Measurements from ENCODE around the gene ZSCAN10. TPM values are rescaled to one million over a fixed set of nuclear protein-coding genes. Genes with fewer than 3 reads are reported as not detected.

The ZSCAN10 gene
- total and polyA plus RNA-seq, 2 donors (not counting 3 experiments of a cell fraction or from before 2014, with no cell fraction given): not detected

GRCh38 chr16:3051494-3051893 lies 47.6 kb downstream of the ZSCAN10 start:
- H3K9me1 ChIP-seq (replicated peaks; ENCODE audit: control insufficient read depth, extremely low read depth, insufficient read depth, low read length): no peaks in the 10 kb centered on the region
- FAIRE-seq: no peak
- H3K9ac ChIP-seq (replicated peaks; ENCODE audit: extremely low read depth, insufficient read depth, low read length): no peak overlapping the region
- dilution Hi-C loops (cut with MboI; ENCODE audit: extremely low pct_ligation_motif_present, low sequenced_read_pairs) (no loop called here), intact Hi-C loops (cut with micrococcal nuclease) (no loop called here)
- BruUV-seq (replicated peaks): no TSS peak
- DNase-seq (ENCODE audit: low read depth, low spot score): no peak
- no peaks in the 10 kb centered on the region for H4K20me1 ChIP-seq (replicated peaks; ENCODE audit: control insufficient read depth, extremely low read depth, insufficient read depth, low read length)
- H3K79me2 ChIP-seq (ENCODE audit: control insufficient read depth, insufficient read depth, low read length): no peaks in the 10 kb centered on the region
- H3K36me3 ChIP-seq (ENCODE audit: control insufficient read depth in 2 of 2, extremely low read depth in 1 of 2, insufficient read depth in 2 of 2, low read length in 2 of 2): no peaks in the 10 kb centered on the region
- no peak overlapping the region for H3K4me2 ChIP-seq (ENCODE audit: insufficient read depth, low read length)
- POLR2A ChIA-PET: no interaction called here
- H3K4me1 ChIP-seq (ENCODE audit: control insufficient read depth, extremely low read depth, insufficient read depth, low read length): no peaks in the 10 kb centered on the region
- H3K4me3 ChIP-seq (replicated peaks in 1 of 3; ENCODE audit: insufficient read depth in 1 of 3, low read depth in 1 of 3, low read length in 3 of 3): no peak overlapping the region
- CTCF ChIA-PET: interaction anchor here (1.2 to 14.7 kb wide), 2 partner anchors 20 to 78 kb away, joined by 3 to 200 read pairs; no protein-coding TSS in a partner anchor
- H2AFZ ChIP-seq (ENCODE audit: low read depth, low read length): no peak overlapping the region
- no peaks in the 10 kb centered on the region for H3K9me3 ChIP-seq (replicated peaks; ENCODE audit: control insufficient read depth, insufficient read depth, low read length)
- H3K27ac ChIP-seq (ENCODE audit: insufficient read depth, low read depth, low read length): no peak overlapping the region
- TF ChIP-seq POLR2AphosphoS5 (IDR thresholded peaks at IDR 0.05; ENCODE audit: insufficient read depth, low read depth, low read length) (no peak), MYC (IDR thresholded peaks at IDR 0.05; ENCODE audit: low read depth, low read length) (no peak), GATA2 (IDR thresholded peaks at IDR 0.05; ENCODE audit: insufficient read depth, insufficient read length, low read depth, low read length) (no peak), EZH2 (IDR thresholded peaks at IDR 0.05; ENCODE audit: borderline replicate concordance, low read depth, low read length, severe bottlenecking) (no peak), POLR2A (IDR thresholded peaks at IDR 0.05; ENCODE audit: low read depth, low read length) (no peak), FOS (IDR thresholded peaks at IDR 0.05; ENCODE audit: borderline replicate concordance, insufficient read depth, low read length) (no peak), JUN (IDR thresholded peaks at IDR 0.05; ENCODE audit: borderline replicate concordance, insufficient read depth, insufficient read length, low read depth) (no peak)
- TF ChIP-seq, protein P1, sequence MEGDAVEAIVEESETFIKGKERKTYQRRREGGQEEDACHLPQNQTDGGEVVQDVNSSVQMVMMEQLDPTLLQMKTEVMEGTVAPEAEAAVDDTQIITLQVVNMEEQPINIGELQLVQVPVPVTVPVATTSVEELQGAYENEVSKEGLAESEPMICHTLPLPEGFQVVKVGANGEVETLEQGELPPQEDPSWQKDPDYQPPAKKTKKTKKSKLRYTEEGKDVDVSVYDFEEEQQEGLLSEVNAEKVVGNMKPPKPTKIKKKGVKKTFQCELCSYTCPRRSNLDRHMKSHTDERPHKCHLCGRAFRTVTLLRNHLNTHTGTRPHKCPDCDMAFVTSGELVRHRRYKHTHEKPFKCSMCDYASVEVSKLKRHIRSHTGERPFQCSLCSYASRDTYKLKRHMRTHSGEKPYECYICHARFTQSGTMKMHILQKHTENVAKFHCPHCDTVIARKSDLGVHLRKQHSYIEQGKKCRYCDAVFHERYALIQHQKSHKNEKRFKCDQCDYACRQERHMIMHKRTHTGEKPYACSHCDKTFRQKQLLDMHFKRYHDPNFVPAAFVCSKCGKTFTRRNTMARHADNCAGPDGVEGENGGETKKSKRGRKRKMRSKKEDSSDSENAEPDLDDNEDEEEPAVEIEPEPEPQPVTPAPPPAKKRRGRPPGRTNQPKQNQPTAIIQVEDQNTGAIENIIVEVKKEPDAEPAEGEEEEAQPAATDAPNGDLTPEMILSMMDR (IDR thresholded peaks at IDR 0.05; ENCODE audit: extremely low read depth in 1 of 2, insufficient read depth in 1 of 2, low read depth in 1 of 2, low read length in 2 of 2): no peak
- TF ChIP-seq, protein P2, sequence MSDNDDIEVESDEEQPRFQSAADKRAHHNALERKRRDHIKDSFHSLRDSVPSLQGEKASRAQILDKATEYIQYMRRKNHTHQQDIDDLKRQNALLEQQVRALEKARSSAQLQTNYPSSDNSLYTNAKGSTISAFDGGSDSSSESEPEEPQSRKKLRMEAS (IDR thresholded peaks at IDR 0.05; ENCODE audit: insufficient read depth, insufficient read length): no peak
- peaks cover 16 to 22% of the 10 kb centered on the region in 2 experiments for H3K27me3 ChIP-seq (ENCODE audit: control insufficient read depth in 2 of 2, insufficient read depth in 2 of 2, low read length in 2 of 2)
